Measurements from ENCODE around the gene ANKRD55.
"Not testable (repeated sequence)": the region's sequence is repeated elsewhere in the genome, so short reads cannot be mapped to it uniquely, and the experiment has no call there.

Gene ANKRD55

GRCh38 chr5:56088967-56089829 lies 143.9 kb downstream of the ANKRD55 start:
- no peak for TF ChIP-seq CTCF (conservative IDR thresholded peaks at IDR 0.05; ENCODE audit: low read depth, low read length)
- DNase-seq (ENCODE audit: low read depth): peak; percentile 75
- no peak overlapping the region for H3K4me3 ChIP-seq (ENCODE audit: low read depth, low read length)

GRCh38 chr5:56088431-56088949 lies 144.6 kb downstream of the ANKRD55 start:
- TF ChIP-seq CTCF (conservative IDR thresholded peaks at IDR 0.05; ENCODE audit: low read depth, low read length): no peak
- DNase-seq (ENCODE audit: low read depth): no peak
- no peak overlapping the region for H3K4me3 ChIP-seq (ENCODE audit: low read depth, low read length)

- no peak overlapping the region for H3K4me3 ChIP-seq (ENCODE audit: low read depth, low read length)
- peak; percentile 69 for DNase-seq (ENCODE audit: low read depth)
- TF ChIP-seq CTCF (conservative IDR thresholded peaks at IDR 0.05; ENCODE audit: low read depth, low read length): no peak
Observed at GRCh38 chr5:56085193-56085592, 147.9 kb downstream of the ANKRD55 start.

GRCh38 chr5:56083286-56083854 lies 149.8 kb downstream of the ANKRD55 start:
- TF ChIP-seq CTCF (conservative IDR thresholded peaks at IDR 0.05; ENCODE audit: low read depth, low read length): no peak
- DNase-seq (ENCODE audit: low read depth): no peak
- no peak overlapping the region for H3K4me3 ChIP-seq (ENCODE audit: low read depth, low read length)

- not testable (repeated sequence) for H3K4me3 ChIP-seq (ENCODE audit: low read depth, low read length); DNase-seq (ENCODE audit: low read depth)
Observed at GRCh38 chr5:56081053-56081642, 152.0 kb downstream of the ANKRD55 start.

- no peak for DNase-seq (ENCODE audit: low read depth)
- no peak for TF ChIP-seq CTCF (conservative IDR thresholded peaks at IDR 0.05; ENCODE audit: low read depth, low read length)
- no peak overlapping the region for H3K4me3 ChIP-seq (ENCODE audit: low read depth, low read length)
Observed at GRCh38 chr5:56080375-56081052, 152.6 kb downstream of the ANKRD55 start.

- H3K4me3 ChIP-seq (ENCODE audit: low read depth, low read length); DNase-seq (ENCODE audit: low read depth): not testable (repeated sequence)
Observed at GRCh38 chr5:56079157-56079500, 154.0 kb downstream of the ANKRD55 start.

All from choroid plexus epithelial cell (primary cell).